ENCODE data around the gene RNF151.
A peak's percentile ranks its signal among the peaks of the same experiment; 100 is the strongest.

The RNF151 gene

GRCh38 chr16:2002406-2003230, 36.0 kb downstream of the RNF151 start:
- Histone ChIP-seq H3K9me3 (ENCODE audit: insufficient read depth, low read length) (no peaks in the 10 kb centered on the region), H3K9ac (ENCODE audit: low read length) (no peak overlapping the region), H3K27ac (ENCODE audit: low read length) (no peak overlapping the region), H3K4me3 (ENCODE audit: low read length) (no peak overlapping the region), H3K4me1 (ENCODE audit: low read length) (peaks cover 11% of the 10 kb centered on the region), H3K36me3 (replicated peaks; ENCODE audit: low read depth, low read length) (peaks cover 36% of the 10 kb centered on the region), H3K79me2 (ENCODE audit: low read length) (peaks cover 49% of the 10 kb centered on the region), H4K20me1 (ENCODE audit: insufficient read depth, low read length) (peaks cover 46% of the 10 kb centered on the region), H3K27me3 (ENCODE audit: low read depth, low read length) (no peaks in the 10 kb centered on the region), H2AFZ (ENCODE audit: low read depth, low read length) (no peak overlapping the region), H3K4me2 (ENCODE audit: low read length) (no peak overlapping the region)
- no peak for TF ChIP-seq CTCF (IDR thresholded peaks at IDR 0.05; ENCODE audit: low read depth, low read length)
- no peak for TF ChIP-seq EZH2phosphoT487 (IDR thresholded peaks at IDR 0.05; ENCODE audit: low read depth)

- Histone ChIP-seq H3K9me3 (ENCODE audit: insufficient read depth, low read length) (no peaks in the 10 kb centered on the region), H3K79me2 (ENCODE audit: low read length) (peaks cover 56% of the 10 kb centered on the region), H3K36me3 (replicated peaks; ENCODE audit: low read depth, low read length) (peaks cover 43% of the 10 kb centered on the region), H3K27me3 (ENCODE audit: low read depth, low read length) (no peaks in the 10 kb centered on the region), H3K4me2 (ENCODE audit: low read length) (no peak overlapping the region), H3K4me3 (ENCODE audit: low read length) (no peak overlapping the region), H2AFZ (ENCODE audit: low read depth, low read length) (no peak overlapping the region), H3K9ac (ENCODE audit: low read length) (no peak overlapping the region), H3K27ac (ENCODE audit: low read length) (no peak overlapping the region), H4K20me1 (ENCODE audit: insufficient read depth, low read length) (peaks cover 53% of the 10 kb centered on the region), H3K4me1 (ENCODE audit: low read length) (peaks cover 19% of the 10 kb centered on the region)
- TF ChIP-seq EZH2phosphoT487 (IDR thresholded peaks at IDR 0.05; ENCODE audit: low read depth) (no peak), CTCF (IDR thresholded peaks at IDR 0.05; ENCODE audit: low read depth, low read length) (no peak)
Observed at GRCh38 chr16:2003231-2003826, 36.7 kb downstream of the RNF151 start.

GRCh38 chr16:2003827-2004641, 37.4 kb downstream of the RNF151 start:
- H3K4me1 ChIP-seq (ENCODE audit: low read length), result peaks cover 22% of the 10 kb centered on the region
- no peak overlapping the region for H3K9ac ChIP-seq (ENCODE audit: low read length)
- peaks cover 63% of the 10 kb centered on the region for H3K79me2 ChIP-seq (ENCODE audit: low read length)
- no peaks in the 10 kb centered on the region for H3K27me3 ChIP-seq (ENCODE audit: low read depth, low read length)
- TF ChIP-seq CTCF (IDR thresholded peaks at IDR 0.05; ENCODE audit: low read depth, low read length) (peak; percentile 87), EZH2phosphoT487 (IDR thresholded peaks at IDR 0.05; ENCODE audit: low read depth) (no peak)
- no peaks in the 10 kb centered on the region for H3K9me3 ChIP-seq (ENCODE audit: insufficient read depth, low read length)
- H3K4me2 ChIP-seq (ENCODE audit: low read length), result peak overlapping the region; percentile 46
- H3K36me3 ChIP-seq (replicated peaks; ENCODE audit: low read depth, low read length), result peaks cover 42% of the 10 kb centered on the region
- peaks cover 60% of the 10 kb centered on the region for H4K20me1 ChIP-seq (ENCODE audit: insufficient read depth, low read length)
- no peak overlapping the region for H3K27ac ChIP-seq (ENCODE audit: low read length)
- no peak overlapping the region for H2AFZ ChIP-seq (ENCODE audit: low read depth, low read length)
- H3K4me3 ChIP-seq (ENCODE audit: low read length), result no peak overlapping the region

Measured in OCI-LY3 (cell line).